LNCAP (cell line): ENCODE measurements around the gene GPR142.
A peak's percentile ranks its signal among the peaks of the same experiment; 100 is the strongest.

Source experiments
- CTCF ChIP-seq: fragments of 450-650 bp; IDR thresholded peaks from 2 replicates; pipeline ENCODE4 v1.5.1; 2017; ENCODE audit warnings: mild to moderate bottlenecking

Gene GPR142

DNA sequence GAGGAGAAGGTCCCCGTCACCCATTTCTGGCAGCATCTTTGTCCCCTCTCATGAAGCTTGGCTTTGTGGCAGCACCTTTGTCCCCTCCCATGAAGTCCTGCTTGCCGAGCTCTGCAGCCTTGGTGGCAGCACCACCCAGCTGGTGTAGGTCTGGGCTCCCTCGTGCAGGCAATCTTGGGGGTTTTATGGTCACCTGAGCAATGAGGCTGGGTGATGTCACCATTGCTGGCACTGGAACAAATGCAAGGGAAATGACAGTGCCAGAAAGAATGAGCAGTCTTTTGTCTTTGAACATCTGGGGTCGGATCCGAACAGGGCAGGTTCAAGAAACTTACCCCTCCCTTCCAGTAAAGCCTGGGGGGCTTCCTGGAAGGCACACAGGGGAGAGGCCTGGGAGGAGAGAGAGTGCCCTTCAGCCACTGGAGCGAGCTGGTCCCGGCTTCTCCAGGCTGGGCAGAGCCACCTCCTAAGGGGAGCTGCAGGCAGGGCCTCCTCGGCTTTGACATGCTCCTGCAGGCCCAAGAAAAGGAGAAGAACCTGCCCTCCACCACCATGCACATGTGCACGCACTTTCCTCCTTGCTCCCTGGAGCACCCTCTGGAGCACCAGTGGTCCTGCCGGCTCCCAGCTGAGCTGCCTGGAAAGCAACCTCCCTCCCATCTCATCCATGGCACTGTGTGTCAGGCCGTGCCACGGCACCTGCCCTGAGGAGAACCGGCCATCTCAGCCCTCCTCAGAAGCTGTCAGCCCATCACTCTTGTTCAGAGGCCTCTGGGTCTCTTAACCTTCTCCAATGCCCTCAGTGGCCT is 21.7 kb upstream of the GPR142 start:
- no peak for TF ChIP-seq CTCF

DNA sequence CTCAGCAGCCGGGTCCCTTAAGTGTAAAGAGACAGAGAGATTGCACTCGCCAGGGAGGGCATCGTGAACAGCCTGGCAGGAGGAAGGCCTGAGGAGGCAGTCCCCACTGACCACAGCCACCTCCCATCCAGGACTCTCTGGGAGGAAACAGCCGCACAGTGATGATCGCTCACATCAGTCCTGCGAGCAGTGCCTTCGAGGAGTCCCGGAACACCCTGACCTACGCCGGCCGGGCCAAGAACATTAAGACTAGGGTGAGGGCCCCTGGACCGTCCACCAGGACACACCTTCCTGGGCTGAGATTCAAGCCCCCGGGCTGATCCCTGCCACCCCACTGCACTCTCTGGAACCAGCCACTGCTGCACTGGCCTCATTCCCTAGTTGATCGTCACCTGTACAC is 19.7 kb upstream of the GPR142 start:
- TF ChIP-seq CTCF: no peak

DNA sequence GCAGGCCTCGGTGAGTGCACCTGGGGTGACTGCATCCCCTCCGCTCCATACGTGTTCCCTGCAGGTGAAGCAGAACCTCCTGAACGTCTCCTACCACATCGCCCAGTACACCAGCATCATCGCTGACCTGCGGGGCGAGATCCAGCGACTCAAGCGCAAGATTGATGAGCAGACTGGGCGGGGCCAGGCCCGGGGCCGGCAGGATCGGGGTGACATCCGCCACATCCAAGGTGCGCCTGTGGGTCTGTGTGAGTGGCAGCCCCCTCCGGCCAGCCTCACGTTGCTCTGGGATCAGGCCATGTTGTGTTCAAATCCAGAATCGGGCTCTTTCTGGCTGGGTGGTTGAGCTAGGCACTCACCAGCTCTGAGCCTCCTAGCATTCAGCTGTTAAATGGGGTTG is 18.2 kb upstream of the GPR142 start:
- TF ChIP-seq CTCF: no peak

DNA sequence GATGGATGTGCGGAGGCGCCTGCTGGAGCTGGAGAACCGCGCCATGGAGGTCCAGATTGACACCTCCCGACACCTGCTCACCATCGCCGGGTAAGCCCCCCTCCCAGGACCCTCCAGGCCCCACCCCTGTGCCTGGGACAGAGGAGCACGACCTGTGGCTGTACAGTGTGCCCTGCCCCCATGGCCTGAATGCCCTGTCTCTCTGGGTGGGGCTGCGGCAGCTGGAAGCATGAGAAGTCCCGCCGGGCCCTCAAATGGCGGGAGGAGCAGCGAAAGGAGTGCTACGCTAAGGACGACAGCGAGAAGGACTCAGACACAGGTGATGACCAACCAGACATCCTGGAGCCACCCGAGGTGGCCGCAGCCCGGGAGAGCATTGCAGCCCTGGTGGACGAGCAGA is 16.8 kb upstream of the GPR142 start:
- TF ChIP-seq CTCF: no peak

- TF ChIP-seq CTCF: no peak
These were observed 15.6 kb upstream of the GPR142 start for GRCh38 chr17:74351552-74352210.

DNA sequence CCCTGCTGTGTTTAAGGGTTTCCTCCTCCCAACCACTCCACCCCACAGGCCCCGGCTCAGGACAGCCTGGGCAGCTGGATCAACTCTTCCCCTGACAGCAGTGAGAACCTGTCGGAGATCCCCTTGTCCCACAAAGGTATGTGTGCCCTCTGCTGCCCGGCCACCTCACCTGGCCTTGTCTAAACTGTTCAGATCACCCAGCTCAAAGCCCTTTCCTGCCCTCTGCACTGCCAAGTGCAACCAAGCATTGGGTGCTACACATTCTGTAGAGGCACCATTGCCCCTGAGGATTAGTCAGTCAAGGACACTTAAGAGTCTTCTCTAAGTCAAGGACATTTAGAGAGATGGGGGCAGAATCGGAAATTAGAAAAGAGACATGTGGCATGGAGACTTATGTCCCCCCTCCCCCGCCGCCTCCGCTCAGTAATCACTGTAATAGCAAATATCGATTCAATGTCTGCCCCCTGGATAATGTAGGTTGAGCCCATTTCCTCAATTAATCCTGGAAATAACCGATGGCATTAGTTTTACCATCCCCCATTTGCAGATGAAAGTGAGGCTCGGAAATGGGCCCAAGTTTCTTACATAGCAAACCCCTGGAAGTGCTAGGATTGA is 13.8 kb upstream of the GPR142 start:
- TF ChIP-seq CTCF: no peak

- peak; percentile 73 for TF ChIP-seq CTCF
These were observed 13.2 kb upstream of the GPR142 start for GRCh38 chr17:74354123-74354522.
